Suppressor macrophage treated with lipopolysaccharide for 1 hour (primary cell): ENCODE measurements around the gene TMEM192.
"Not testable (repeated sequence)": the region's sequence is repeated elsewhere in the genome, so short reads cannot be mapped to it uniquely, and the experiment has no call there.

Experiments used
- DNase-seq, 3 donors: peaks; one replicate each; pipeline ENCODE4 v3.0.0-alpha.2; 2020 to 2022

Gene TMEM192

DNA sequence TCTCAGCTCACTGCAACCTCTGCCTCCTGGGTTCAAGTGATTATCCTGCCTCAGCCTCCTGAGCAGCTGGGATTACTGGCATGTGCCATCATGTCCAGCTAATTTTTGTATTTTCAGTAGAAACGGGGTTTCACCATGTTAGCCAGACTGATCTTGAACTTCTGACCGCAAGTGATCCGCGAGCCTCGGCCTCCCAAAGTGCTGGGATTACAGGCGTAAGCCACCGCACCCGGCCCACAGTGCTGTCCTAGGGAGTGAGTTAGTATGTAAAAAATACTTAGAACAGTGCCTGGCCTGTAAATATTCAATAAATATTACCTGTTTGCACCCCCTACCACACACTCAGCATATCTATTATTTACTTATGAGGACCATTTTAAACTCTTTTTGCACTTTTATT is 20.5 kb downstream of the TMEM192 start:
- DNase-seq, result not testable (repeated sequence)

DNA sequence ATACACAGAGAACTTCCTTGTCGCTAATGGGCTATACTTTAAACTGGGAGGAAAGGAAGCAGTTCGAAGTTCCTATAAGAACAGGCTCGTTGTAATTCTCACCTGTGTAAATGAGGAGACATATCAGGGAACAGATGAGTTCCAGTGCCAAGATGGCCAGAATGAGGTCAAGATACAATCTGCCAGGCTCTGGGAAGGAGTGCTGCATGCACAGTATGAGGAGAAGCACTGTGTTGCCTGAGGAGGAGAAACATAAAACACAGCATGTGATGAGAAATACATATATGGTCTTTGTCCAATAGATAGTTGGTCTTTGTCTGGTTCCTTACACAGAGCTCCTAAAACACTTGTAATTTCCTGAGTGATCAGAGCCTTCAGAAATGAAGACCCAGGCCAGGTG is 24.3 kb downstream of the TMEM192 start:
- no peak for DNase-seq

DNA sequence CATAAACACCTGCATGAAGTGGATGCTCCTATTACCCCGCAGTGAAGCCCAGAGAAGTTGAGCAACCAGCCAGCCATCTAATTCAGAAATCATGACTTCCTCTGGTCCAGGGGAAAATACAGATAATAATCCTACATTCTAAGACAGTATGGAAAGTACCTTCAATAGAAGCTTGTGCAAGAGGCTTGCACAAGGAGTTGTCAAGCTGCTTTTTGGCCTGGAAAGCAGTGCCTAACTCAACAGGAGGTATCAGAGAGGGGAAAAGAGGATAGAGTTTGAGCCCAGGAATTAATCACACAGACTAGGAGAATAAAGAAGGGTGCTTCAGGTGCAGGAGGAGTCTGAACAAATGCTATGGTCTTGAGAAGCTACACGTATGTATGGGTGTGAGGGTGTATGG is 26.7 kb downstream of the TMEM192 start:
- peak; percentile 44 to 48 (median 47) for DNase-seq

DNA sequence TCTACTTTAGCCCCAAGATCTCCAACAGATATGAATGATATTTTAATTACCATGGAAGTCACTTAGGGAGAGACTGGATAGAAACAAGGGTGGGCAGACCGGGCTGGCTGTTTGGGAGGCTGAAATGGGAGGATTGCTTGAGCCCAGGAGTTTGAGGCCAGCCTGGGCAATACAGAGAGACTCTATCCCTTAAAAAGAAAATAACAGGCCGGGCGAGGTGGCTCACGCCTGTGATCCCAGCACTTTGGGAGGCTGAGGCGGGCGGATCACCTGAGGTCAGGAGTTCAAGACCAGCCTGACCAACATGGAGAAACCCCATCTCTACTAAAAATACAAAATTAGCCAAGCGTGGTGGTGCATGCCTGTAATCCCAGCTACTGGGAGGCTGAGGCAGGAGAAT is 27.9 kb downstream of the TMEM192 start:
- DNase-seq, result not testable (repeated sequence)

DNA sequence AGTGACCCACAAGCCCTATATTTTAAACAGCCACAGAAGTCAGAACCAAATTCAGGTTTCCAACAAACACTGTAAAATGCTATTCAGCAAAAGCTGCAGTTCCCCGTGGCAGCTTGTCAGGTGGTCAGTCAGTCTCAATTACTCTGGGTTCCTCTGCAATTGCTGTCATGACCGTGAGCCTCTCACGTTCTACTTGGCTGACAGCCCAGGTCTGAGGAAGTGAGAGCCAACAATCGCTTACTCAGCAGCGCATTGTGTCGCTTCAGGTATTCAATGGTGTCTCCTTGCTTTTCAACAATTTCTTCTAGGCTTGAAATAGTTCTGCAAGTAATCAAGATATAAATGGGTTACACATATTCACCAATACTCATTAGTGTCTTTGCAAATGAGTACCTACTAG is 33.2 kb downstream of the TMEM192 start:
- peak in 1 of 3 donors; percentile 1 for DNase-seq

DNA sequence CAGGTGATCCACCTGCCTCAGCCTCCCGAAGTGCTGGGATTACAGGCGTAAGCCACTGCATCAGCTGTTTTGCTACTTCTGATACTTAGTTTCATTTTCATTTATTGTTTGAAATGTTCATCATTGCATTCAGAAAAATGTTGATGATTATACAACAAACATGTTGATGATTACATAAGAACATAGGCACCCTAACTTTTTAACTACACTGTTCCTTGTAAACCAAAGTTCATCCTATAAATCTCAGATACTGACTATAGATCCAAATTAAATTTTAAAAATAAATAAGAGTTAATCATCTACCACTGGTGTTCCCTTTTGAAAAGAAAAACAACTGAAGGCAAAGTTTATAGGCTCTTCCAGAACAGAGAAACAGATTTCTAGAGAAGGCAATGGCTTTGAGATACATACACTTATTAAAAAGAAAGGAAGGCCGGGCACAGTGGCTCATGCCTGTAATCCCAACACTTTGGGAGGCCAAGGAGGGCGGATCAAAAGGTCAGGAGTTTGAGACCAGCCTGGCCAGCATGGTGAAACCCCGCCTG is 35.6 kb downstream of the TMEM192 start:
- no peak for DNase-seq

DNA sequence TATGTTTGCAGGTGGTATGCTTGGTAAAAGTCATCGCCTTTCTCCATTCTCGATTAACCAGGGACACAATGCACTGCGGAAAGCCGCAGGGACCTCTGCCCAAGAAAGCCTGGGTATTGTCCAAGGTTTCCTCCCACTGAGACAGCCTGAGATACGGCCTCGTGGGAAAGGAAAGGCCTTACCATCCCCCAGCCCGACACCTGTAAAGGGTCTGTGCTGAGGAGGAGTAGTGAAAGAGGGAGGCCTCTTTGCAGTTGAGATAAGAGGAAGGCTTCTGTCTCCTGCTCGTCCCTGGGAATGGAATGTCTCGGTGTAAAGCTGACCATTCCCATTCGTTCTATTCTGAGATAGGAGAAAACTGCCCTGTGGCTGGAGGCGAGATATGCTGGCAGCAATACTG is 39.3 kb downstream of the TMEM192 start:
- not testable (repeated sequence) for DNase-seq

DNA sequence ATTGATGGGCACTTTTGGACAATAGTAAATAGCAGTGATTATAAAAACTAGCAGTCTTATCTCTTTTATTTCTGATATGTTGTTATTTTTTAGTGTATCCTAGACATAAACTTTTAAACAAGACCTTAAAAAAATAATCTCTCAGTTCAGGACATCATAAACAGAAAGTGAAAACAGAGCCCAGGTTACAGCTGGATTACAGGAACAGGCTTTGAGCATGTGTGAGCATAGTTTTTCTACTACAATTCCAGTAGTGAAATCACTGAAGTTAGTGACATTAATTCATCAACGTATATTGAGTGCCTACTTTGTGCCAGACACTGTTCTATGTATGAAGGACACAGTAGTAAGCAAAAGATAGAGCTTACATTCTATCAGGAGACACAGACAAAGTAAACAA is 42.1 kb downstream of the TMEM192 start:
- DNase-seq, result no peak

DNA sequence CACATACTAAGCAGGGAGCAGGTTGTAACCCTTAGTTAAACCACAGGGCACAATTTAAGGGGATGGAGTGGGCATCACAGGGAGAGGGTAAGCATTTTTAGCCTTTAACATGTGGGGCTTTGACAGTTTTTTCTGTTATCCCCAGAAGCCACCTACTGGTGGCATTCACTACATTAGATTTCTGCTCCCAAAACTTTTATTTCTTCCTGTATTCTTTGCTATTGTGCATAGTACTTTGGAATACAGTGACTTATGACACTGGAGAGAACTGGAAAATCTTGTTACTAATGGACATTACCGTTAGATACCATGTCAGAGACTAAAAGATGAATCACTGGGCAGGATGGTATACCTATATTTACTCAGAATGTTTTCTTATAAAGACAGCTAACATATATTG is 51.7 kb downstream of the TMEM192 start:
- DNase-seq, result no peak

DNA sequence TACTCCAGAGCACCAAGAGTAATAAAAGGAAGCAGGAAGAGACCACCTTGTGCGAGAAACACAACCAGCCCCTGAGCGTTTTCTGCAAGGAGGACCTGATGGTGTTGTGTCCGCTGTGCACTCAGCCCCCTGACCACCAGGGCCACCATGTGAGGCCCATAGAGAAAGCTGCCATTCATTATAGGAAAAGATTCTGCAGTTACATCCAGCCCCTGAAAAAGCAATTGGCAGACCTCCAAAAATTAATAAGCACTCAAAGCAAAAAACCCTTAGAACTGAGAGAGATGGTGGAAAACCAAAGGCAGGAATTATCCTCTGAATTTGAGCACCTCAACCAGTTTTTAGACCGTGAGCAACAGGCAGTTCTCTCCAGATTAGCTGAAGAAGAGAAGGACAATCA is 53.3 kb downstream of the TMEM192 start:
- no peak for DNase-seq

DNA sequence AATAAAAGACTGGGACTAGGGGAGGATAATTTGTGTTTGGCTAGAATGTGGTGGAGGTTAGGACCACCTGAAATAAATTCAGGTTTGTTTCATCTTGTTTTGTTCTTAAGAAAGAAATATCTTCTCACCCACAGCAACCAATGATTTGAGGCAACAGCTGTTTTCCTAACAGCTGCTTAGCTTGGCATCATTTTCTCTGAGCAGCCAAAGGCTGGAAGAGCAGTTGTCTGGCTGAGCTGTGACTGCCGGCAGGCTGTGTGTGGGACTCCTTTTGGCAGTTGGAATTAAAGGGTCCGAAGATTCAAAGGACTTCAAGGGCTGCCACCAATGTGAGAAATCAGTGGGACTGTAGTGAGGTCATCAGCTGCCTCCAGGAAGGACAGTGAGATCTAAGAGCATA is 54.0 kb downstream of the TMEM192 start:
- no peak for DNase-seq

DNA sequence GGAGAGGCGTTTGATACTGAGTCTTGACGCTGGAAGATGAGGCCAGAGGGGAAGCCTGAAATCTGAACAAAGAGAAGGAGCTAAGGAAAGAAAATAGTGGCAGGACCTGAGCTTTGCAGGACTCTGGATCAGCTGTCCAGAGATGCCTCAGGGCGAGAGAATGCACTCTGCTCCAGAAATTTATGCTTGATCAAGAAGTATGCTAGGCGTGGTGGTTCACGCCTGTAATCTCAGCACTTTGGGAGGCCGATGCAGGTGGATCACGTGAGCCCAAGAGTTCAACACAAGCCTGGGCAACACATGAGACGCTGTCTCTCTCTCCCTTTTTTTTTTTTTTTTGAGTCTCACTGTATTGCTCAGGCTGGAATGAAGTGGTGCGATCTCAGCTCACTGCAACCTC is 57.1 kb downstream of the TMEM192 start:
- DNase-seq, result no peak

DNA sequence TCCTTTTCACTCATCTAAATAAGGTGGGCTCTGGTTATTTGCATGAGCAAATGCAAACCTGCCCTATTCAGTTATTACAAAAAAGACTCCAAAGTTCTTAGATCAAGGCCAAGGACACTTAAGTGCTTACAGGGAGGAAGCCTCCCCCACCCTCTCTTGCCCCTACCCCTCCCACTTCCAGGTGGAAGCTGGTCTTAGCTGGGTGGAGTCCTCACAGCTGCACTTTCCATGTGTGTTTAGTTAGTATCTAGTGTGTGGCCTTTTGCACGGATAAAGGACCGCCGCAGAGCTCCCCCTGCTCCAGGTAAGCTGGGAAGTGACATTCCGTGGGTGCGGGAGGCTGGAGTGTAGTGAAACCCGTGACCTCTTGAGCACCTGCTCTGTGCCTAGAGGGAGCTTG is 59.0 kb downstream of the TMEM192 start, which contains the start of gene TRIM75:
TRIM75 (plus strand) TSS at position 222 of the 400 bp plus-strand sequence. CDS start 5,282 bp downstream, outside the sequence.
- no peak for DNase-seq

DNA sequence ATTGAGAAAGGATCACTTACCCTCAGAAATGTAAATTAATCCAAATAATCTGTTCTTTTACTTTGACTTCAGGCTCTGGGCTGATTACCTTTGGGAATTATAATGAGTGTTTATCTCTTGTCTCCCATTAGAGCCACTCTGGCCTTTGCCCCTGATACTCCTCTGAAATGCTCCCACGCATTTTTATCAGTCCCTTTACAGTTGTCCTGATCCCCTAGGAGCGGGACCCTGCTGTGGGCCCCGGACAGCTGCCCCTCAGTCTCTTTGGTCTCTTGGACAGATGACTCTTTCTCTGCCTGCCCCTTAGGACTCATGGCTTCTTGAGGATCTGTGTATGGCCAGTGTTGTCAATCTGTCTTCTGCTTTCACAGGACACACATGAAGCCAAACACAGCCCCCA is 60.0 kb downstream of the TMEM192 start:
- no peak for DNase-seq

DNA sequence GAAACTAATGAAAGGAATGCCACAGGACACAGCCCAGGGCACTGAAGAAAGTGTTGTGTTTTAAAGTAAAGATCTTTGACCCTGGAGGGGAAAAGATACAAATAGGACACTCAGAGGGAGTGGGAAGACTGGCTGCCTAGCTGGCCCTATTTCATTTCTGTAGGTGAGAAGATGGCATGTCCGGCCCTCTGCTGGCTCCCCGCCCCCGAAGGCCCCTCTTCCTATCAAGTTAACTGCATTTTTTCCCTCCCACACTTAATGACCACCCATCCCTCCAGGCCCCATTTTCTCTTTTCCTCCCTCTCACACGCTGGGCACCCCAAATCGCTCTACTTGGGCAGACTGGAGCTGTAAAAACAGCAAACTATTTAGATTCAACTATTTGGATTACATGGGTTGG is 64.5 kb downstream of the TMEM192 start:
- no peak for DNase-seq

DNA sequence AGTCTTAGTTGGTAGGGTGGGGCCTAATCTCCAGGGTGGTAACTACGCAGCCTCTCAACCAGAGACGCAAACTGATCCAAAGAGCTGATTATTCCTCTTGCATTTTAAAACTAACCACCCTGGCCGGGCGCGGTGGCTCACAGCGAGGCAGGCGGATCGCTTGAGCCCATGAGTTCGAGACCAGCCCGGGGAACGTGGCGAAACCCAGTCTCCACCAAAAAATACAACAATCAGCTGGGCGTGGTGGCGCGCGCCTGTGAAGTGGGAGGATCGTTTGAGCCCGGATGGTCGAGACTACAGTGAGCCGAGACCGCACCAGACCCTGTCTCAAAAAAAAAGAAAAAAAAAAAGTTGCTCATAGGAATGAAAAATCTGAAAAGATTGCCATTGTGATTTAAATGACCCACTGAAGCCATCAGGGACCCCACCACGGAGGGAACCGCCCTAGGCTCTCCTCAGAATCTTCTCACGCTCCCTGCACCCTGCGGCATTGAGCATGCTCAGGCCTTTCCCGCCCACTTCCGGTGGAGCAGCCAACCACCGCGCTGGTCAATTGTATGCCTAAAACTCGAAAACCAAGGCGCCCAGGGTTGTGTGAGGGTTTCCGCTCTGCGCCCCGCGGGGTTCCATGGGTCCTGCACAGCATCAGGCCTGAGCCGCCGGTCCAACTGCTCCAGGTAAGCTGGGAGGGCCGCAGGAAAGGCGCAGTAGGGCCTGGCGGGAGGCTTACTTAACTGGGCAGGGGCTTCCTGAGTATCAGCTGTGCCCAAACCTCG is 81.0 kb downstream of the TMEM192 start, which contains the start of gene TRIM60:
TRIM60 (plus strand) TSS at position 564 of the 776 bp plus-strand sequence. CDS start 8,074 bp downstream, outside the sequence.
- no peak for DNase-seq

DNA sequence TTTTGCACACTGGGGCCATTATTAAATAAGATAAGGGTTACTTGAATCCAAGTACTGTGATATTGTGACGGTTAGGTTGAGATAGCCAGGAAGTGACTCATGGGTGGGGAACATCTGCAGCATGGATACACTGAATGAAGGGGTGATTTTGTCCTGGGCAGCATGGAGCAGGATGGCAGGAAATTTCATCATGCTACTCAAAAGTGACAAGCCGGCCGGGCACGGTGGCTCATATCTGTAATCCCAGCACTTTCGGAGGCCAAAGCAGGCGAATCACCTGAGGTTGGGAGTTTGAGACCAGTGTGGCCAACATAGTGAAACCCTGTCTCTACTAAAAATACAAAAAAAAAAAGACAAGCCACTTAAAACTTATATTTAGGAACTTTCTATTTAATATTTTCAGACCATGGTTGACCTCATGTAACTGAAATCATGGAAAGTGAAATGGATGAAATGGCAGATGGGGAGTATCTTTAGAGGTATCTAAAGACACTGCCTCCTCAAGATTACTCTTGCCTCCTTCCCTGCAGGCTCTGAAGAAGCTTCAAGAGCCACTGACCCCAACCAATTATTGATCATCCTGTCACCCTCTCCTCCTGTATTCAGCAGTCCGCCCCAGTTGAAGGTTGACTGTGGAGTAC is 84.8 kb downstream of the TMEM192 start:
- no peak for DNase-seq

DNA sequence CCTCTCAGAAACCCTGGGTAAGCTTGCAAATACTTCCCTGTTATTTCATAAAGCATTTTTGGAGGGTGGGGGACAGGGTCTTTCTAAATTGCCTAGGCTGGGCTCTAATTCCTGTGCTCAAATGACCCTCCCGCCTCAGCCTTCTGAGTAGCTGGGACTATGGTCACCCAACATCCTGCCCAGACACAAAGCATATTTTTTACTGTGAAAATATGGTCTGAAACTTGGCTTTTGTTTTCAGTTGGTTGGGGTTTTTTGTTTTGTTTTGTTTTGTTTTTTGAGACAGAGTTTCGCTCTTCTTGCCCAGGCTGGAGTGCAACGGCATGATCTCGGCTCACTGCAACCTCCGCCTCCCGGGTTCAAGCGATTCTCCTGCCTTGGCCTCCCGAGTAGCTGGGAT is 86.9 kb downstream of the TMEM192 start:
- not testable (repeated sequence) for DNase-seq
